CD14-positive monocyte (primary cell): ENCODE data around the gene HACD4. TPM values are rescaled to one million over a fixed set of nuclear protein-coding genes. Genes with fewer than 3 reads are reported as not detected.
A peak's percentile ranks its signal among the peaks of the same experiment; 100 is the strongest.

Source experiments
- DNase-seq, 3 donors: peaks; one replicate each; pipeline ENCODE4 v3.0.0-alpha.2; 2011 to 2022
- H2AFZ ChIP-seq: 2 replicates; pipeline ENCODE4 v1.6.0; 2012; ENCODE audit warnings: mild to moderate bottlenecking, low read depth, low read length, inconsistent platforms; ENCODE audit not compliant: insufficient read depth, poor library complexity, severe bottlenecking
- H3K27ac ChIP-seq, 2 donors: 1 replicate in 1 of 2; 2 replicates in 1 of 2; pipeline ENCODE4 v1.5.1; 2012 to 2013; ENCODE audit warnings: low read length in 2 of 2, control low read depth in 1 of 2, inconsistent platforms in 1 of 2, low read depth in 1 of 2, mild to moderate bottlenecking in 1 of 2
- H3K27me3 ChIP-seq, 2 donors: one replicate each; pipeline versions ENCODE4 v1.6.0 to v1.6.1; 2011 to 2013; ENCODE audit warnings: low read length in 2 of 2; ENCODE audit not compliant: control insufficient read depth in 2 of 2, insufficient read depth in 2 of 2
- H3K36me3 ChIP-seq, 2 donors: replicated peaks in 1 of 2; 1 replicate in 1 of 2; 2 replicates in 1 of 2; pipeline versions ENCODE4 v1.5.1 to v1.6.1; 2012 to 2013; ENCODE audit warnings: low read length in 2 of 2, control low read depth in 1 of 2, inconsistent platforms in 1 of 2, mild to moderate bottlenecking in 1 of 2; ENCODE audit not compliant: insufficient read depth in 2 of 2, control insufficient read depth in 1 of 2
- H3K4me1 ChIP-seq, 2 donors: 1 replicate in 1 of 2; 2 replicates in 1 of 2; pipeline versions ENCODE4 v1.5.1 to v1.6.1; 2012 to 2013; ENCODE audit warnings: low read length in 2 of 2, control low read depth in 1 of 2, inconsistent platforms in 1 of 2, mild to moderate bottlenecking in 1 of 2, moderate library complexity in 1 of 2; ENCODE audit not compliant: insufficient read depth in 2 of 2, control insufficient read depth in 1 of 2
- H3K4me2 ChIP-seq: replicated peaks from 2 replicates; pipeline ENCODE3; 2012; ENCODE audit warnings: low read length, moderate library complexity, mild to moderate bottlenecking; ENCODE audit not compliant: poor library complexity, severe bottlenecking; ENCODE audit errors: extremely low read depth
- H3K4me3 ChIP-seq, 3 experiments: fragments of 200-600 bp in 1 of 3; sonication (generic) in 1 of 3; replicated peaks in 1 of 3; 1 replicate in 2 of 3; 2 replicates in 1 of 3; pipeline ENCODE4 v1.5.1; 2011 to 2013; ENCODE audit warnings: low read length in 3 of 3, mild to moderate bottlenecking in 3 of 3, control low read depth in 2 of 3, low read depth in 2 of 3, inconsistent platforms in 1 of 3, moderate library complexity in 1 of 3
- H3K79me2 ChIP-seq: 2 replicates; pipeline ENCODE4 v1.6.0; 2012; ENCODE audit warnings: mild to moderate bottlenecking, control low read depth, inconsistent platforms, low read length, moderate library complexity; ENCODE audit not compliant: insufficient read depth
- H3K9ac ChIP-seq: 2 replicates; pipeline ENCODE4 v1.6.0; 2017; ENCODE audit warnings: low read length, mild to moderate bottlenecking; ENCODE audit not compliant: insufficient read depth, poor library complexity, severe bottlenecking
- H3K9me3 ChIP-seq, 2 donors: replicated peaks in 1 of 2; 1 replicate in 1 of 2; 2 replicates in 1 of 2; pipeline versions ENCODE4 v1.5.1 to v1.6.1; 2012 to 2013; ENCODE audit warnings: low read length in 2 of 2, control low read depth in 1 of 2; ENCODE audit not compliant: control insufficient read depth in 1 of 2, insufficient read depth in 1 of 2
- H4K20me1 ChIP-seq: 2 replicates; pipeline ENCODE4 v1.6.0; 2012; ENCODE audit warnings: mild to moderate bottlenecking, low read length, control low read depth, moderate library complexity; ENCODE audit not compliant: insufficient read depth
- H3K27ac Mint-ChIP-seq, 7 donors: one replicate each; pipeline ENCODE4 v1.8.0; 2020; ENCODE audit warnings: mild to moderate bottlenecking in 7 of 7, mixed read lengths in 7 of 7, moderate library complexity in 6 of 7, inconsistent platforms in 2 of 7
- H3K27me3 Mint-ChIP-seq, 3 donors: one replicate each; pipeline ENCODE4 v1.8.0; 2021 to 2022; ENCODE audit warnings: low read depth in 3 of 3, mild to moderate bottlenecking in 3 of 3, mixed read lengths in 3 of 3, moderate library complexity in 3 of 3, inconsistent platforms in 1 of 3
- H3K36me3 Mint-ChIP-seq, 2 donors: one replicate each; pipeline ENCODE4 v1.8.0; 2020; ENCODE audit warnings: mixed read lengths in 2 of 2, inconsistent platforms in 1 of 2, mild to moderate bottlenecking in 1 of 2
- H3K4me1 Mint-ChIP-seq: one replicate; pipeline ENCODE4 v1.8.0; 2020; ENCODE audit warnings: mild to moderate bottlenecking, mixed read lengths
- H3K4me3 Mint-ChIP-seq, 2 donors: one replicate each; pipeline ENCODE4 v1.8.0; 2020; ENCODE audit warnings: mild to moderate bottlenecking in 2 of 2, mixed read lengths in 2 of 2, moderate library complexity in 1 of 2
- H3K9me3 Mint-ChIP-seq, 7 donors: one replicate each; pipeline ENCODE4 v1.8.0; 2020 to 2022; ENCODE audit warnings: mixed read lengths in 7 of 7, mild to moderate bottlenecking in 6 of 7, moderate library complexity in 6 of 7, inconsistent platforms in 2 of 7
- CTCF ChIP-seq: fragments of 200-600 bp; IDR thresholded peaks from one replicate; pipeline ENCODE4 v1.8.0; 2022; ENCODE audit warnings: antibody characterized with exemption, mild to moderate bottlenecking
- WGBS: methylation state at CpG from one replicate; pipeline ENCODE4 v1.1.5; 2013; ENCODE audit warnings: missing lambda C conversion rate; ENCODE audit not compliant: insufficient coverage; 5-methylcytosine and 5-hydroxymethylcytosine counted together
- intact Hi-C, 2 donors: fragments of 100-400 bp; cut with micrococcal nuclease; formaldehyde crosslinking; loops; one replicate each; pipeline versions ENCODE4 v1.15.0 to v1.15.1; 2023
- polyA plus RNA-seq, 3 donors: library from polyadenylated mRNA; depleted of rRNA in 1 of 3; unstranded in 2 of 3; stranded (reverse) in 1 of 3; fragments of 300-500 nt in 2 of 3; fragments of >200 nt in 1 of 3; fragmentation: Illumina TruSeq in 2 of 3; gene quantifications; 1 replicate in 2 of 3; 2 replicates in 1 of 3; pipeline ENCODE4 v1.2.3, GENCODE V29; 2012 to 2021

The HACD4 gene
- polyA plus RNA-seq, 3 donors = 23.9 to 28.7 (median 27.5) TPM

- H3K9me3 Mint-ChIP-seq = no peaks in the 10 kb centered on the region
- Histone ChIP-seq H2AFZ (no peak overlapping the region), H3K27ac (peak overlapping the region in 1 of 2 donors; percentile 74), H3K9me3 (no peaks in the 10 kb centered on the region), H3K27me3 (no peaks in the 10 kb centered on the region), H3K79me2 (peaks cover 37% of the 10 kb centered on the region), H4K20me1 (no peaks in the 10 kb centered on the region), H3K9ac (no peak overlapping the region), H3K36me3 (peaks cover 60 to 87% of the 10 kb centered on the region in 2 donors), H3K4me1 (peaks cover 5 to 10% of the 10 kb centered on the region in 2 donors), H3K4me2 (no peak overlapping the region), H3K4me3 (no peak overlapping the region)
- WGBS = 100% methylated on average over 1 of the region's 5 CpGs
- H3K27ac Mint-ChIP-seq = peak overlapping the region in 3 of 7 donors; percentile 5 to 76 (median 43)
- TF ChIP-seq CTCF = no peak
- no peak overlapping the region for H3K4me3 Mint-ChIP-seq
- intact Hi-C loops = no loop called here
- peaks cover 9% of the 10 kb centered on the region for H3K4me1 Mint-ChIP-seq
- H3K36me3 Mint-ChIP-seq = peaks cover 74 to 77% of the 10 kb centered on the region in 2 donors
- no peak for DNase-seq
- no peaks in the 10 kb centered on the region for H3K27me3 Mint-ChIP-seq
These were observed 16.2 kb downstream of the HACD4 start for GRCh38 chr9:21015129-21015815.

DNA sequence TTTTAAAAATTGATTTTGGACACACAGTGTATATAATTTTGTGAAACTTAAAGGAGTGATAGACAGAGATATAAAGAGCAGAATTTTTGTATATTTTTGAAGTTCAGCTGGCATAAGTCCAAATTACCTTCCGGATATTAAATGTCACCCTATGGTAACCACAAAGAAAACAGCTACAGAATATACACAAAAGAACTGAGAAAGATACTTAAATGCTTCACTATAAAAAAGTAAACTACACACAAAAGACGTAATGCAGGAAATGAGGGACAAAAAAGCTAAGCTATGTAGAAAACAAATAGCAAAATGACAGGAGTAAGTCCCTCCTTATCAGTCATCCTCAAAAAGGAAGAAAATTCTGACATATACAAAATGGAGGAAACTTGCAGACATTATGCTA is 29.4 kb downstream of the HACD4 start:
- intact Hi-C loops = no loop called here

More for the DNA sequence above, 29.4 kb downstream of the HACD4 start:
- H3K27me3 ChIP-seq = no peaks in the 10 kb centered on the region
- no peak overlapping the region for H3K9ac ChIP-seq
- H3K4me1 ChIP-seq = peaks cover 4 to 12% of the 10 kb centered on the region in 2 donors
- TF ChIP-seq CTCF = no peak
- Mint-ChIP-seq H3K27ac (peak overlapping the region in 4 of 7 donors; percentile 8 to 38 (median 23)), H3K9me3 (peaks cover 0 to 5% (median 0%) of the 10 kb centered on the region in 7 donors), H3K27me3 (no peaks in the 10 kb centered on the region), H3K4me1 (peaks cover 18% of the 10 kb centered on the region), H3K4me3 (no peak overlapping the region), H3K36me3 (peaks cover 57 to 61% of the 10 kb centered on the region in 2 donors)
- no peak overlapping the region for H3K4me2 ChIP-seq
- H3K9me3 ChIP-seq = no peaks in the 10 kb centered on the region
- no peaks in the 10 kb centered on the region for H3K79me2 ChIP-seq
- peaks cover 32 to 71% of the 10 kb centered on the region in 2 donors for H3K36me3 ChIP-seq
- H4K20me1 ChIP-seq = no peaks in the 10 kb centered on the region
- no peak for DNase-seq
- no peak overlapping the region for H2AFZ ChIP-seq
- H3K4me3 ChIP-seq = no peak overlapping the region
- WGBS = no CpG with 5 or more reads among the region's 2 CpGs
- H3K27ac ChIP-seq = no peak overlapping the region
